Natural killer cell (primary cell): Measurements from ENCODE around the gene TPM4. TPM values are rescaled to one million over a fixed set of nuclear protein-coding genes. Genes with fewer than 3 reads are reported as not detected.

Experiments used
- ATAC-seq, 3 donors: fragments of 150-1000 bp in 2 of 3; fragments of 200-7000 bp in 1 of 3; cut with Tn5 transposase; 1 replicate in 1 of 3; 2 replicates in 2 of 3; pipeline ENCODE4 v1.10.0; 2021; ENCODE audit warnings: mild to moderate bottlenecking in 2 of 3, moderate library complexity in 2 of 3
- DNase-seq, 2 donors: peaks; one replicate each; pipeline versions ENCODE4 v3.0.0 to v3.0.0-alpha.2; 2013 to 2021; ENCODE audit warnings: mixed read lengths in 1 of 2
- H3K27ac ChIP-seq: one replicate; pipeline ENCODE4 v1.5.1; 2013; ENCODE audit warnings: mild to moderate bottlenecking, low read length
- H3K27me3 ChIP-seq: one replicate; pipeline ENCODE4 v1.6.1; 2013; ENCODE audit warnings: low read length; ENCODE audit not compliant: control insufficient read depth, insufficient read depth
- H3K36me3 ChIP-seq: one replicate; pipeline ENCODE4 v1.6.1; 2013; ENCODE audit warnings: low read length; ENCODE audit not compliant: control insufficient read depth, insufficient read depth
- H3K4me1 ChIP-seq: one replicate; pipeline ENCODE4 v1.6.1; 2013; ENCODE audit warnings: low read length; ENCODE audit not compliant: control insufficient read depth, insufficient read depth
- H3K4me3 ChIP-seq: one replicate; pipeline ENCODE4 v1.5.1; 2013; ENCODE audit warnings: low read length
- H3K9me3 ChIP-seq: one replicate; pipeline ENCODE4 v1.6.1; 2013; ENCODE audit warnings: low read length; ENCODE audit not compliant: control insufficient read depth, insufficient read depth
- H3K27ac Mint-ChIP-seq, 2 donors: one replicate each; pipeline ENCODE4 v1.8.0; 2022; ENCODE audit warnings: mild to moderate bottlenecking in 2 of 2, mixed read lengths in 2 of 2, moderate library complexity in 1 of 2
- H3K27me3 Mint-ChIP-seq, 2 donors: one replicate each; pipeline ENCODE4 v1.8.0; 2022; ENCODE audit warnings: low read depth in 2 of 2, mixed read lengths in 2 of 2
- H3K36me3 Mint-ChIP-seq: one replicate; pipeline ENCODE4 v1.8.0; 2022; ENCODE audit warnings: mixed read lengths
- H3K4me1 Mint-ChIP-seq, 2 donors: one replicate each; pipeline ENCODE4 v1.8.0; 2022; ENCODE audit warnings: mixed read lengths in 2 of 2
- H3K4me3 Mint-ChIP-seq: one replicate; pipeline ENCODE4 v1.8.0; 2022; ENCODE audit warnings: mild to moderate bottlenecking, moderate library complexity, mixed read lengths
- H3K9me3 Mint-ChIP-seq, 2 donors: one replicate each; pipeline ENCODE4 v1.8.0; 2022; ENCODE audit warnings: mixed read lengths in 2 of 2
- CTCF ChIP-seq: fragments of 200-600 bp; IDR thresholded peaks from one replicate; pipeline ENCODE4 v1.8.0; 2022; ENCODE audit warnings: antibody characterized with exemption
- WGBS: methylation state at CpG from one replicate; pipeline ENCODE4 v1.1.7; 2013; ENCODE audit warnings: missing lambda C conversion rate; ENCODE audit not compliant: insufficient coverage; 5-methylcytosine and 5-hydroxymethylcytosine counted together
- intact Hi-C: fragments of 100-400 bp; cut with micrococcal nuclease; formaldehyde crosslinking; loops from one replicate; pipeline ENCODE4 v1.14.2; 2022
- total RNA-seq, 4 donors: library from RNA; stranded (reverse); fragments of 120-200 nt in 1 of 4; gene quantifications; one replicate each; pipeline versions ENCODE4 v1.2.3 to v1.2.4, GENCODE V29; 2013 to 2022

TPM4 gene
- total RNA-seq, 3 donors from 2014 or later (not counting 1 experiment from before 2014, with no cell fraction given), result 239 to 283 (median 266) TPM

DNA sequence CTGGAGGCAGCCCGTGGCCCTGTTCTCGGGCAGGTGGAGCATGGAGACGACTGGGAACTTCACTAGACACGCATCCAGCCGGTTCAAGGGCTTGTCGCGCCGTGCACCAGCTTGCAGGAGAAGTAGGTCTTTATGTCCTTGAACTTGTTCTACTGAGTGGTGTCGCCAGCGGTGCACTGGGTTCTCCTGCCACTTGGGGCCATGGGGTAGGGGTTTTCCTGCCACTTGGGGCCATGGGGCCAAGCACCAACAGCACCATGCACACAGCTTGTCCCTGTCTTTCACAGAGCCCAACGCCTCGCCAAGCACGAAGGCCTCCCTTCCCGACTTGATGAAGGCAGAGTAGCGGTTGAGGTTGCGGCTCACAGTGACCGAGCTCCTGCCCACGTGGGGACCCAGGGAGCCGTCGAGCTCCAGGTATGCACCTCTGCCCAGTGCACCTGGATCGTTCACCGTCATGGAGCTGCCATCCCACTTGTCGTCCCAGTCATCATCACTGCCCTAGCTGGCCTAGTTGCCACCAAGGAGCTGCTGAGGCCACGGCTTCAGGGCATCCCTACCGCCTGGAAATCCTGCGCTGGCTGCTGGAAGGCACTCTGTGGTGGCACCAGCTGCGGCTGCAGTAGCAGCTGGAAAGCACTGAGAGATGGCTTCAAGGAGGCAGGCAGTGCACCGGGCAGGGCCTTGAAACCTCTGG lies 40.5 kb upstream of the TPM4 start:
- Mint-ChIP-seq H3K27ac (no peak overlapping the region), H3K4me3 (no peak overlapping the region), H3K4me1 (no peaks in the 10 kb centered on the region), H3K9me3 (no peaks in the 10 kb centered on the region), H3K27me3 (peaks cover 0 to 3% of the 10 kb centered on the region in 2 donors), H3K36me3 (no peaks in the 10 kb centered on the region)
- H3K36me3 ChIP-seq, result no peaks in the 10 kb centered on the region
- WGBS, result 89% methylated on average over 28 of the region's 28 CpGs
- H3K4me3 ChIP-seq, result no peak overlapping the region
- H3K9me3 ChIP-seq, result no peaks in the 10 kb centered on the region
- H3K27ac ChIP-seq, result no peak overlapping the region
- no peak for ATAC-seq
- DNase-seq, result peak in 1 of 2 donors; percentile 12
- no peaks in the 10 kb centered on the region for H3K27me3 ChIP-seq
- intact Hi-C loops, result no loop called here
- no peak for TF ChIP-seq CTCF
- H3K4me1 ChIP-seq, result no peaks in the 10 kb centered on the region

DNA sequence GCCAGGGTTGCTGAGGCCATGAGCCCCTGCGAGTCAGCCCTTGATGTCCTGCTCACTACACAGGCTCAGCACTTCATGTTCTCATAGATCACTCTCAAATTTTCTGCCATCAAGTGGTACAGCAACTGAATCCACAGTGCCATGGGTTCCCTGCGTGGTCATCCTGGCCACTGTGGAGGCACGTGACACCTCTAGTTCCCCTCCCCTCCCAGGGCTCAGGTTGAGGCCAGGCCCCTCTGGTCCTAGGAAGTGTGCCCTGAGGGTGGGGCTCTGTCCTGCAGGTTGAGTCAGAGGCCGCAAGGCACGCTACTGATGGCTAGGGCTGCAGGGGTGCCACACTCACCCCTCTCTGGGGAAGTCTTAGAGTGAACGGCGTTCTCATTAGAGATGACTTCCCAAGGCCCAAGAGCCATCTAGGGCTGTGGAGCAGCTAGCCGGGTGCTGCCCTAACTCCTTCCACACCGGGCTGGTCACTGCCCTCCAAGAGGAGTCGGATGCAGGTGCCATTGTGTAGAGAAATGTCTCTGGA lies 39.8 kb upstream of the TPM4 start:
- H3K27ac Mint-ChIP-seq, result no peak overlapping the region
- Histone ChIP-seq H3K27ac (no peak overlapping the region), H3K4me1 (peaks cover 3% of the 10 kb centered on the region), H3K4me3 (no peak overlapping the region), H3K9me3 (no peaks in the 10 kb centered on the region), H3K36me3 (no peaks in the 10 kb centered on the region), H3K27me3 (no peaks in the 10 kb centered on the region)
- H3K9me3 Mint-ChIP-seq, result no peaks in the 10 kb centered on the region
- TF ChIP-seq CTCF, result no peak
- H3K36me3 Mint-ChIP-seq, result no peaks in the 10 kb centered on the region
- ATAC-seq (no peak), DNase-seq (no peak)
- H3K27me3 Mint-ChIP-seq, result peaks cover 0 to 3% of the 10 kb centered on the region in 2 donors
- intact Hi-C loops, result no loop called here
- H3K4me1 Mint-ChIP-seq, result peaks cover 0 to 1% of the 10 kb centered on the region in 2 donors
- no peak overlapping the region for H3K4me3 Mint-ChIP-seq
- WGBS, result 94% methylated on average over 10 of the region's 10 CpGs

DNA sequence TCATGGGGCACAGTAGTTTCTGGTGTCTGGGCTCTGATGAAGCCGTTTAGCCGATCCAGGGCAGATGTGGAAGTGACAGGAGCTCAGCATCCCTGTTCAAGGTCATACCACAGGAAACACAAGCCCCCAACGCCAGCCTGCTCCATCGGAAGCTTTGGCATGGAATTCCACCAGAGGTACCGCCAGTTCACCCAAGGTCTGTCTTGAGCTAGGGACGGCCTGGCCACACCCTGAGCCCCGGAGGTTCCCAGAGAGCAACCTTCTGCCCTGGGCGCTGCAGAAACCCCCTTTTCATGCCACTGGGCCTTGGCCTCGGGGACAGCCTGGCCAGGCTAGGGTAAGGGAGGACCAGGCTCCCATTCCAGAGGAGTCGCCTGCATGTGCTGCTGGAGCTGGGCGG lies 39.4 kb upstream of the TPM4 start:
- Mint-ChIP-seq H3K27me3 (peaks cover 0 to 3% of the 10 kb centered on the region in 2 donors), H3K9me3 (no peaks in the 10 kb centered on the region), H3K4me1 (peaks cover 0 to 5% of the 10 kb centered on the region in 2 donors), H3K4me3 (no peak overlapping the region), H3K36me3 (no peaks in the 10 kb centered on the region), H3K27ac (no peak overlapping the region)
- DNase-seq (no peak), ATAC-seq (no peak)
- Histone ChIP-seq H3K4me3 (no peak overlapping the region), H3K27ac (no peak overlapping the region), H3K4me1 (peaks cover 7% of the 10 kb centered on the region), H3K27me3 (no peaks in the 10 kb centered on the region), H3K36me3 (no peaks in the 10 kb centered on the region), H3K9me3 (no peaks in the 10 kb centered on the region)
- WGBS, result 87% methylated on average over 11 of the region's 11 CpGs
- no peak for TF ChIP-seq CTCF
- intact Hi-C loops, result no loop called here
